ENCODE measurements around the gene MCTP2. TPM values are rescaled to one million over a fixed set of nuclear protein-coding genes. Genes with fewer than 3 reads are reported as not detected.

MCTP2 gene
- total RNA-seq, 1 experiment from 2014 or later: 1.3 TPM

- no peak overlapping the region for H3K4me3 Mint-ChIP-seq
- Histone ChIP-seq H3K79me2 (ENCODE audit: insufficient read depth, low read length) (no peaks in the 10 kb centered on the region), H3K4me1 (ENCODE audit: insufficient read depth, low read length) (no peaks in the 10 kb centered on the region), H2BK20ac (ENCODE audit: low read depth, low read length, poor library complexity, severe bottlenecking) (no peak overlapping the region), H3K18ac (ENCODE audit: insufficient read length, low read depth, low read length) (no peak overlapping the region), H3K14ac (ENCODE audit: insufficient read depth, low read length) (no peak overlapping the region), H3K79me1 (ENCODE audit: insufficient read depth, low read depth, low read length, poor library complexity, severe bottlenecking) (no peaks in the 10 kb centered on the region), H3T11ph (ENCODE audit: low read length) (no peak overlapping the region), H3K23me2 (ENCODE audit: insufficient read length, low read depth, low read length, poor library complexity, severe bottlenecking) (no peaks in the 10 kb centered on the region), H3K9me3 (ENCODE audit: control insufficient read depth, low read depth, low read length) (no peaks in the 10 kb centered on the region), H3K27me3 (ENCODE audit: insufficient read depth, low read length) (no peaks in the 10 kb centered on the region), H2BK120ac (ENCODE audit: low read depth, low read length, poor library complexity, severe bottlenecking) (no peak overlapping the region), H4K20me1 (ENCODE audit: control insufficient read depth, insufficient read depth, insufficient read length) (no peaks in the 10 kb centered on the region), H2BK5ac (ENCODE audit: insufficient read length, low read length) (no peak overlapping the region), H3K4me2 (ENCODE audit: insufficient read depth, insufficient read length, low read length) (no peak overlapping the region), H4K8ac (replicated peaks; ENCODE audit: insufficient read length, low read depth, low read length) (no peak overlapping the region), H4K5ac (ENCODE audit: insufficient read length, low read depth, low read length) (no peak overlapping the region), H2BK15ac (ENCODE audit: low read depth, low read length) (no peak overlapping the region), H3K27ac (ENCODE audit: insufficient read length, low read depth, low read length) (no peak overlapping the region), H4K91ac (ENCODE audit: insufficient read length, low read depth, low read length) (no peak overlapping the region), H3K23ac (ENCODE audit: insufficient read length, low read depth, low read length) (no peak overlapping the region), H3K9ac (ENCODE audit: extremely low read depth, insufficient read length, low read length) (no peak overlapping the region), H2BK12ac (ENCODE audit: insufficient read length, low read depth, low read length) (no peak overlapping the region), H2AFZ (ENCODE audit: low read length) (no peak overlapping the region), H3K4ac (ENCODE audit: low read depth, low read length) (no peak overlapping the region), H2AK5ac (ENCODE audit: insufficient read length, low read length) (no peak overlapping the region), H3K56ac (ENCODE audit: insufficient read length, low read depth, low read length) (no peak overlapping the region)
- no peak for DNase-seq
- WGBS (ENCODE audit: extremely low coverage, insufficient read length, low lambda C conversion rate): no CpG with 5 or more reads among the region's 4 CpGs
- H3K27ac Mint-ChIP-seq: no peak overlapping the region
- H3K36me3 Mint-ChIP-seq (ENCODE audit: insufficient read depth in 1 of 3, low read depth in 3 of 3): no peaks in the 10 kb centered on the region; a peak in 1 of 7 replicates
- no peak for TF ChIP-seq CTCF (conservative IDR thresholded peaks at IDR 0.05)
- H3K4me1 Mint-ChIP-seq: no peaks in the 10 kb centered on the region
- no peaks in the 10 kb centered on the region for H3K9me3 Mint-ChIP-seq
- no peaks in the 10 kb centered on the region for H3K27me3 Mint-ChIP-seq (ENCODE audit: low read depth)
Observed at GRCh38 chr15:94246016-94246415, 14.7 kb downstream of the MCTP2 start.

All from H9 (cell line).